NCI-H2196 treated with DMSO at 0.1 percent for 48 hours (cell line): ENCODE measurements around the gene RPS6KA1.
"Not testable (repeated sequence)": the region's sequence is repeated elsewhere in the genome, so short reads cannot be mapped to it uniquely, and the experiment has no call there.

Experiments used
- DNase-seq: peaks from one replicate; lab custom pipeline; 2025; ENCODE audit not compliant: unreplicated experiment; lab: John Stamatoyannopoulos, UW

The RPS6KA1 gene

GRCh38 chr1:26593385-26593784, 63.8 kb downstream of the RPS6KA1 start:
- no peak for DNase-seq

DNA sequence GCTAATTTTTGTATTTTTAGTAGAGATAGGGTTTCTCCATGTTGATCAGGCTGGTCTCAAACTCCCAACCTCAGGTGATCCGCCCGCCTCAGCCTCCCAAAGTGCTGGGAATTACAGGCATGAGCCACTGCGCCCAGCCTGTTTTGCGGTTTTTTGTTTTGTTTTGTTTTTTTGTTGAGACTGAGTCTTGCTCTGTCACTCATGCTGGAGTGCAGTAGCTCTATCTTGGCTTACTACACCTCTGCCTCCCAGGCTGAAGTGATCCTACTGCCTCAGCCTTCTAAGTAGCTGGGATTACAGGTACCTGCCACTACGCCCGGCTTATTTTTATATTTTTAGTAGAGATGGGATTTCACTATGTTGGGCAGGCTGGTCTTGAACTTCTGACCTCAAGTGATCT, 65.0 kb downstream of the RPS6KA1 start:
- not testable (repeated sequence) for DNase-seq

DNA sequence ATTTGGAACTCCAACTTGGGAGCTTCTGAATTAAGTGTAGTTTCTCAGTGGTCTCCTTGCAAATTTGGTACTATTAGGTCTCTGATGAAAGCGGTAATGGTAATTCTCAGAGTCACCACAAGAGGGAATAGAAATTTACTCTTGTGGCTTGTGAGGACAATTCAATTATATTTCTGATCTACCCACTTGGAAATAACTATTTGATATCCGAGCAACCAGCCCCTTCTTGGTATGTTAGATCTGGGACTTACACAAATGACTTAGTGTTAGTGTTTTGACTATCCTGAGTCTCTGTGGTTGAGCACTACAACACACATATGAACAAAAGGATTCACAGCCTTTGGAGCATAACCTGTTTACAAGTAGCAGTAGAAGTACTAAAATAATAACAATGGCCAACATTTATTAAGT, 68.1 kb downstream of the RPS6KA1 start:
- peak; percentile 24 for DNase-seq

GRCh38 chr1:26598890-26599289, 69.3 kb downstream of the RPS6KA1 start:
- DNase-seq: no peak

DNA sequence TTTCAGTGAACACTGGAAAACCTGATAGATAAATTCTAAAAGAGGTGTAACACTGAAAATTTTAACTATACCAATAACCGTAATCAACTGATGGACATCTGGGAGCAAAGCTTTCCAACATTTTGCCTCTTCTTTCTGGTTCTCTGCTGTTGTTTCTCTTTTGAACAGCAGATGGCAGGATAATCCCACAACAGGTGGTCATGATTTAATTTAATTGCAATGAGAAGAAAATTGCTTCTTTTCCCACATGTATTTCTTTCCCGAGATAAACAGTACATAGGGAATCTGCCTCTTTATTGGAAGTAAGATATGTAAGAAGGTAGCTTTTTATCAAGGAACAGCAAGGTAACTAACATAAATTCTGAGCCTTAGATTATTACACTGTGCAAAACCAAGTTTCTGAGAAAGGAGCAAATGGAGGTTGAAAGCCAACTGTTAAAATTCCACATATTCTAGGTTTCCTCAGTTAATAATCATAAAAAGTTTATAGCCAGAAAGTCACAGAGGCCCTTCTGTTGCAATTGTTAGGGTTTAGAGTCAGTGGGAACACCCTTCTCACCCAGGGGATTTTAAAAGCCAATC, 72.9 kb downstream of the RPS6KA1 start:
- DNase-seq: peak; percentile 20

DNA sequence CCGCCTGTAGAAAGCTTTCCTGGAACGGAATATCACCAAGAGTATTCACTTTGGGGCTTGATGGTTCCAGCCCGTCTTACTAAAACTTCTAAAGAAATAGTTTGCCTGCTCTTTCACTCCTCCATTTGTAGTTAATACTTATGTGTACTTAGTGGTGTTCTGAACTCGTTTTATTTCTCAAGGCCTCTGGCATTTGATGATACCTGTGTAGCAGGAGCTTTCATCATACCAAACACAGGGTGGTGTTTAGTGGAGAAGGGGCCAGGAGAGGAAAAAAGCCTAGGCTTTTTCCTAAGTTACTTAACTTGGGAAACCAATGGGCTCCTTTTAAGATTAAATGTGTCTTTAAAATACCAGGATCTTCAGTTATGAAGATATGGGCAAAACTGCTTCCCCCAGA, 74.3 kb downstream of the RPS6KA1 start:
- DNase-seq: no peak

- no peak for DNase-seq
Observed at GRCh38 chr1:26607186-26607585, 77.6 kb downstream of the RPS6KA1 start.

GRCh38 chr1:26608895-26609294, 79.3 kb downstream of the RPS6KA1 start:
- no peak for DNase-seq

- DNase-seq: no peak
Observed at GRCh38 chr1:26610781-26611180, 81.2 kb downstream of the RPS6KA1 start.

DNA sequence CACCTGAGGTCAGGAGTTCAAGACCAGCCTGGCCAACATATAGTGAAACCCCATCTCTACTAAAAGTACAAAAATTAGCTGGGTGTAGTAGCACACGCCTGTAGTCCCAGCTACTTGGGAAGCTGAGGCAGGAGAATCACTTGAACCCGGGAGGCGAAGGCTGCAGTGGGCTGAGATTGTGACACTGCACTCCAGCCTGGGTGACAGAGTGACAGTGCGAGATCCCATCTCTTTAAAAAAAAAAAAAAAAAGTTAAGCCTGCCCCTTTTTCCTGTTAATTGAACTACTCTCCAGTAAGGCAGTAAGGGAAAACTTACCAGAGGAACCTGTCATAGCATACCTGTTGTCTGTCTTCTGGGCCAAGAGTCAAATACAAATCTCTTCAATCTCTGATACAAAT, 83.1 kb downstream of the RPS6KA1 start:
- not testable (repeated sequence) for DNase-seq

DNA sequence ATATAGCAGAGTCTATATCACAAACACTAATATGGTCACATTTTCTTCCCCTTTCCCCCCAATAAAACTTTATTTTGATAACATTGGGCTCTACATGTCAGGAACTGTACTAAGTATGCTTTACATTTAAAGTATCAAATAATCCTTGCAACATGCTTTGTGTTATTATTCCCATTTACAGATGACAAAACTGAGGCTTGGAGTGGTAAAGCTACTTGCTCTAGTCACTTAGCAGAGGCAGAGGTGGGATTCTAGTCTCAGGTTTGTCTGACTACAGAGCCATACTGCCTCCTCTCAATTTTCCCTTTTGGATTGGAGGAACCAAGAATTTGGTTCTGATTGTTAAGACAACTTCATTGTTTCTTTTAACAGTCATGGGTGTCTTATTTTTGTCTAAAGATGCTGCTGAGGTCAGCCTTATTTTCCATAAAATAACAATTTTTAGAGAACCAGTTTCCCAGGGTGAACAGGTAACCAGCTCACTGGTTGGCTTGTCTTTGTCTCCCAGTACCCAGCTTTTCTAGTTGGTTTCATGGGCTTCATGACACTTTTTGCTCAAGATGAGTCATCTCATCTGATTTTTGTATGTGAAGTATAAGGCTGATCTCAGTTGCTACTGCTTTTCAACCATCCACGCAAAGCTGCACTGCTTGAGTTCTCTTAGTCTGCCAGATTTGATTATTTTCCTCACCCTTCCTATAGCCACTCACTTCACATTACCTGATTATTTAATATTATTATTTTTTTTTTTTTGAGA, 85.3 kb downstream of the RPS6KA1 start:
- DNase-seq: no peak

DNA sequence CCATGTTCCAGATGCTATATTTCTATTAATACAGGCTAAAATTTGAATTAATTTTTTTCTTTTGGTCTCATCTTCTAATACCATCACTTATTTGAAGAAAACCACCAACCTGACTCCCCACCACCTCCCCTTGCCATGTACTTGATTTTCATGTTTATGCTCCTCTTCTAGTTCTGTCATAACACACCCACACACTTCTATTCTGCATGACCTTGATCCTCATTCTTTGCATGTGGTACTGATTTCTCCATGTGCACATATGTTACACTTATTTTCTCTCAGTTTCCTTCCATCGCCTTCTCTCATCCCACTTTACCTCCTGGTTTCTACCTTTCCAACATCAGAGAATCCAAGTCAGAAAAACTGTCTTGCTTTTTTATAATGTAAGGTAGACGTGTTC, 87.3 kb downstream of the RPS6KA1 start:
- DNase-seq: no peak

DNA sequence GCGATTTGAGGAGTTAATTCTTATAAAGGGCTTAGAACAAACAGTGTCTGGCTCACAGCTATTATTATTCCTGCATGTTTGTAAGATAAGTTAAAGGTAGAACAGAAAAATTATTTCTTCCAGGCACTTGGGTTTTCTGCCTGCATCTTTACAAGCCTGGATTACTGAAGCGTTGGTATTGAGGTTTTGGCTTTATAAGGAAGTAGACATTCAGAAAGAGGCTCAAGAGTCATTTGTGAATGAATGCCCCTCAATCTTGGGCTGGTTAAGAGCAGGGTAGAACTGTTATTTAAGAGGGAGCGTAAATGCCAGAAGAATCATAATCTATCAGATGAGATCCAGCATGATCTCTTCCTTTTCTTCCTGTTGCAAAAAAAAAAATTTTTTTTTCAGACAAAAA, 89.0 kb downstream of the RPS6KA1 start:
- DNase-seq: no peak
